Measurements from ENCODE around the gene CFAP70. TPM values are rescaled to one million over a fixed set of nuclear protein-coding genes. Genes with fewer than 3 reads are reported as not detected.

CFAP70 gene
- polyA plus RNA-seq, 1 donor from 2014 or later = 5.8 TPM

DNA sequence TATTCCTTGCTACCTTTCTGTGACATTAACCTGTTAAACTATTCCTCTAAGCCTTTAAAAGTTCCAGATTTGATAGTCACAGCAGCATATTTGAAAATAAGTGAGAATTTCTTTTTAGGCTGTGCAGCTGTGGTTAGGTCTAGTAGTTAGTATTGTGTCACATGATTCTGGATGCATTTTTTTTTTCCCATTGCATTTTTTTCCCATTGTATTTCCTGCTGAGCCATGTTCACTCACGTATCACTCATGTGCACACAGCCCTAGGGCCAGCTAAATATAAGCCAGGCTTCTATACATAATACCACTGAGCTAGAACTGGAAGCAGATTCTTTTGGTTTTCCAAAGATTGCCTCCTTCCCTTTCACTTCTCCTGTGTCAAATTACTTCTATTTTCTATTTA, 149.0 kb downstream of the CFAP70 start:
- TF ChIP-seq, protein P1, sequence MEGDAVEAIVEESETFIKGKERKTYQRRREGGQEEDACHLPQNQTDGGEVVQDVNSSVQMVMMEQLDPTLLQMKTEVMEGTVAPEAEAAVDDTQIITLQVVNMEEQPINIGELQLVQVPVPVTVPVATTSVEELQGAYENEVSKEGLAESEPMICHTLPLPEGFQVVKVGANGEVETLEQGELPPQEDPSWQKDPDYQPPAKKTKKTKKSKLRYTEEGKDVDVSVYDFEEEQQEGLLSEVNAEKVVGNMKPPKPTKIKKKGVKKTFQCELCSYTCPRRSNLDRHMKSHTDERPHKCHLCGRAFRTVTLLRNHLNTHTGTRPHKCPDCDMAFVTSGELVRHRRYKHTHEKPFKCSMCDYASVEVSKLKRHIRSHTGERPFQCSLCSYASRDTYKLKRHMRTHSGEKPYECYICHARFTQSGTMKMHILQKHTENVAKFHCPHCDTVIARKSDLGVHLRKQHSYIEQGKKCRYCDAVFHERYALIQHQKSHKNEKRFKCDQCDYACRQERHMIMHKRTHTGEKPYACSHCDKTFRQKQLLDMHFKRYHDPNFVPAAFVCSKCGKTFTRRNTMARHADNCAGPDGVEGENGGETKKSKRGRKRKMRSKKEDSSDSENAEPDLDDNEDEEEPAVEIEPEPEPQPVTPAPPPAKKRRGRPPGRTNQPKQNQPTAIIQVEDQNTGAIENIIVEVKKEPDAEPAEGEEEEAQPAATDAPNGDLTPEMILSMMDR (IDR thresholded peaks at IDR 0.05; ENCODE audit: poor library complexity, severe bottlenecking) = no peak
- TF ChIP-seq TAF1 (IDR thresholded peaks at IDR 0.05; ENCODE audit: low read depth) = no peak
- TF ChIP-seq, protein P2, sequence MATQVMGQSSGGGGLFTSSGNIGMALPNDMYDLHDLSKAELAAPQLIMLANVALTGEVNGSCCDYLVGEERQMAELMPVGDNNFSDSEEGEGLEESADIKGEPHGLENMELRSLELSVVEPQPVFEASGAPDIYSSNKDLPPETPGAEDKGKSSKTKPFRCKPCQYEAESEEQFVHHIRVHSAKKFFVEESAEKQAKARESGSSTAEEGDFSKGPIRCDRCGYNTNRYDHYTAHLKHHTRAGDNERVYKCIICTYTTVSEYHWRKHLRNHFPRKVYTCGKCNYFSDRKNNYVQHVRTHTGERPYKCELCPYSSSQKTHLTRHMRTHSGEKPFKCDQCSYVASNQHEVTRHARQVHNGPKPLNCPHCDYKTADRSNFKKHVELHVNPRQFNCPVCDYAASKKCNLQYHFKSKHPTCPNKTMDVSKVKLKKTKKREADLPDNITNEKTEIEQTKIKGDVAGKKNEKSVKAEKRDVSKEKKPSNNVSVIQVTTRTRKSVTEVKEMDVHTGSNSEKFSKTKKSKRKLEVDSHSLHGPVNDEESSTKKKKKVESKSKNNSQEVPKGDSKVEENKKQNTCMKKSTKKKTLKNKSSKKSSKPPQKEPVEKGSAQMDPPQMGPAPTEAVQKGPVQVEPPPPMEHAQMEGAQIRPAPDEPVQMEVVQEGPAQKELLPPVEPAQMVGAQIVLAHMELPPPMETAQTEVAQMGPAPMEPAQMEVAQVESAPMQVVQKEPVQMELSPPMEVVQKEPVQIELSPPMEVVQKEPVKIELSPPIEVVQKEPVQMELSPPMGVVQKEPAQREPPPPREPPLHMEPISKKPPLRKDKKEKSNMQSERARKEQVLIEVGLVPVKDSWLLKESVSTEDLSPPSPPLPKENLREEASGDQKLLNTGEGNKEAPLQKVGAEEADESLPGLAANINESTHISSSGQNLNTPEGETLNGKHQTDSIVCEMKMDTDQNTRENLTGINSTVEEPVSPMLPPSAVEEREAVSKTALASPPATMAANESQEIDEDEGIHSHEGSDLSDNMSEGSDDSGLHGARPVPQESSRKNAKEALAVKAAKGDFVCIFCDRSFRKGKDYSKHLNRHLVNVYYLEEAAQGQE (IDR thresholded peaks at IDR 0.05; ENCODE audit: borderline replicate concordance) = no peak
- TF ChIP-seq EZH2 (IDR thresholded peaks at IDR 0.05; ENCODE audit: borderline replicate concordance, insufficient read depth, low read length, poor library complexity, severe bottlenecking) = no peak
- no peak for TF ChIP-seq SMC3 (conservative IDR thresholded peaks at IDR 0.05; ENCODE audit: poor library complexity)
- TF ChIP-seq RAD21 (conservative IDR thresholded peaks at IDR 0.05) = no peak
- no peak for TF ChIP-seq POLR2AphosphoS5 (IDR thresholded peaks at IDR 0.05)
- no peak for TF ChIP-seq EP300 (conservative IDR thresholded peaks at IDR 0.05; ENCODE audit: poor library complexity, severe bottlenecking)
- no peak for TF ChIP-seq MXI1 (conservative IDR thresholded peaks at IDR 0.05; ENCODE audit: poor library complexity, severe bottlenecking)
- no peaks in the 10 kb centered on the region for H3K36me3 ChIP-seq (ENCODE audit: insufficient read depth, low read length)
- no peaks in the 10 kb centered on the region for H3F3A ChIP-seq (ENCODE audit: insufficient read depth, low read length, poor library complexity, severe bottlenecking)
- no peaks in the 10 kb centered on the region for H3K27me3 ChIP-seq (ENCODE audit: insufficient read depth, low read depth, low read length)
- H3K4me3 ChIP-seq (ENCODE audit: low read length) = no peak overlapping the region
- no peak overlapping the region for H3K27ac ChIP-seq (ENCODE audit: low read length)
- no peaks in the 10 kb centered on the region for H3K9me3 ChIP-seq (ENCODE audit: low read length)
- no peak overlapping the region for H2AFZ ChIP-seq (ENCODE audit: low read depth, low read length)
- no peaks in the 10 kb centered on the region for H3K79me2 ChIP-seq (replicated peaks; ENCODE audit: insufficient read depth, low read length)
- no peak overlapping the region for H3K4me2 ChIP-seq (ENCODE audit: low read length)
- no peaks in the 10 kb centered on the region for H3K9me2 ChIP-seq (ENCODE audit: insufficient read depth, low read length)
- H3K9ac ChIP-seq (ENCODE audit: low read length) = no peak overlapping the region
- H4K20me1 ChIP-seq (ENCODE audit: insufficient read depth) = no peaks in the 10 kb centered on the region

DNA sequence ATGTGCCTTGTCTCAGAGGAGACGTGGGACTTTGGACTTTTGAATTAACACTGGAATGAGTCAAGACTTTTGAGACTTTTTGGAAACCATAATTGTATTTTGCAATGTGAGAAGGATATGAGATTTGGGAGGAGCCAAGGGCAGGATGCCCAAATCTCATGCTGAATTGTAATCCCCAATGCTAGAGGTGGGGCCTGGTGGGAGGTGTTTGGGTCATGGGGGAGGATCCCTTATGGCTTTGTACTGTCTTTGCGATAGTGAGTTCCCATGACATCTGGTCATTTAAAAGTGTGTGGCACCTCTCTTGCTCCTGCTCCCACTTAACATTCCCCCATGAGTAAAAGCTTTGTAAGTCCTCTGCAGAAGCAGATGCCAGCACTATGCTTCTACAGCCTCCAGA, 150.8 kb downstream of the CFAP70 start:
- no peak overlapping the region for H3K4me2 ChIP-seq (ENCODE audit: low read length)
- no peaks in the 10 kb centered on the region for H3K9me2 ChIP-seq (ENCODE audit: insufficient read depth, low read length)
- no peak overlapping the region for H2AFZ ChIP-seq (ENCODE audit: low read depth, low read length)
- H3K79me2 ChIP-seq (replicated peaks; ENCODE audit: insufficient read depth, low read length) = no peaks in the 10 kb centered on the region
- H3K36me3 ChIP-seq (ENCODE audit: insufficient read depth, low read length) = no peaks in the 10 kb centered on the region
- TF ChIP-seq EP300 (conservative IDR thresholded peaks at IDR 0.05; ENCODE audit: poor library complexity, severe bottlenecking) (no peak), POLR2AphosphoS5 (IDR thresholded peaks at IDR 0.05) (no peak), SMC3 (conservative IDR thresholded peaks at IDR 0.05; ENCODE audit: poor library complexity) (no peak), RAD21 (conservative IDR thresholded peaks at IDR 0.05) (no peak), TAF1 (IDR thresholded peaks at IDR 0.05; ENCODE audit: low read depth) (no peak), EZH2 (IDR thresholded peaks at IDR 0.05; ENCODE audit: borderline replicate concordance, insufficient read depth, low read length, poor library complexity, severe bottlenecking) (no peak), MXI1 (conservative IDR thresholded peaks at IDR 0.05; ENCODE audit: poor library complexity, severe bottlenecking) (no peak)
- TF ChIP-seq, protein P2 (IDR thresholded peaks at IDR 0.05; ENCODE audit: borderline replicate concordance) = no peak
- TF ChIP-seq, protein P1 (IDR thresholded peaks at IDR 0.05; ENCODE audit: poor library complexity, severe bottlenecking) = no peak
- no peak overlapping the region for H3K9ac ChIP-seq (ENCODE audit: low read length)
- H4K20me1 ChIP-seq (ENCODE audit: insufficient read depth) = no peaks in the 10 kb centered on the region
- H3K27me3 ChIP-seq (ENCODE audit: insufficient read depth, low read depth, low read length) = no peaks in the 10 kb centered on the region
- H3K27ac ChIP-seq (ENCODE audit: low read length) = no peak overlapping the region
- H3K4me3 ChIP-seq (ENCODE audit: low read length) = no peak overlapping the region
- H3F3A ChIP-seq (ENCODE audit: insufficient read depth, low read length, poor library complexity, severe bottlenecking) = no peaks in the 10 kb centered on the region
- no peaks in the 10 kb centered on the region for H3K9me3 ChIP-seq (ENCODE audit: low read length)

Data from neural cell (in vitro differentiated cells).